ENCODE measurements around the gene ORMDL1. TPM values are rescaled to one million over a fixed set of nuclear protein-coding genes. Genes with fewer than 3 reads are reported as not detected.

Gene ORMDL1, protein sequence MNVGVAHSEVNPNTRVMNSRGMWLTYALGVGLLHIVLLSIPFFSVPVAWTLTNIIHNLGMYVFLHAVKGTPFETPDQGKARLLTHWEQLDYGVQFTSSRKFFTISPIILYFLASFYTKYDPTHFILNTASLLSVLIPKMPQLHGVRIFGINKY
- total RNA-seq: 38.9 and 61.1 TPM in 2 replicates

DNA sequence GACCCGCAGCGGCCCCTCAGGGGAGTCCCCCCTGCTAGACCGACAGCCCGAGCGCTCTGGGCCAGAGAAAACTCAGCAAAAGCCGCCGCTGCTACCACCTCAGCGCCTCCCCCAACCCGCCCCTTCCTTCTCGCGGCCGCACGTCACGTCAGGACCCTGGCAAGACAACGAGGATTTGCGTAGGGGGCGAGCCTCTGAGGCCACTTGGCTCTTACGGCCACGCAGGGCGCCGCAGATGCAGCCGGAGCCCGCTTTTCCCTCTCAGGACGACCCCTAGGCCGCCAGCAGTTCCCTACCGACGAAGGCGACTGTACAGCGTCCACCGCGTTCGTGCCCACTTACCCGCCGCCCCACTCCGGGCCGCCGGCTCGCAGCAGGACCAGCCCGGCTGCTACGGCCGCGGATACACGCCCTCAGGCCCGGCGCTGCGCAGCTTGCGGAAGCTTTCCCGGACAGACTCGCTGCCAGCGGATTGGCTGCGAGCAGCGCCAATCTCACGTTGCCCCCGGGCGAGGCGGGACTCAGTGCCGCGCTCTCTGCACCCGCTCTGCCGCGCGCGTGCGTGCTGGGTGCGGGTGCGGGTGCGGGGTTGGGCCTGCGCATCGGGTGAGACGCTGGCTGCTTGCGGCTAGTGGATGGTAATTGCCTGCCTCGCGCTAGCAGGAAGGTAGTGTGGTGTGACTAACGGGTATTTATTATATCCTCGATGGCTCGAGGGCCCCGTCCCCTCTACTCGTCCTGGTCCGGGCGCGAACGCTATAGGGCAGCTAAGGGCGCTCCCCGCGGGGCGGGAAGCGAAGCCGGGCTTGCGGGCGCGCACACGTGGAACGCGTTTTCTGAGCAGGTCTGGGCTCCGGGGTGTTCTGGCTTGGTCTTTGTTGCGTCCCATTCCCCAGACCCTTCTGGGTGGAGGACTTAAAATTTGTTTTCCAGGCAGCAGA, at the start of gene ORMDL1, which contains the start of gene PMS1:
TSS of gene ORMDL1 (minus strand) at position 413 of the 941 bp plus-strand sequence. CDS start 1,744 bp downstream, outside the sequence.
TSS of gene PMS1 (plus strand) at position 524 of the 941 bp plus-strand sequence. CDS start 7,360 bp downstream, outside the sequence.

DNA sequence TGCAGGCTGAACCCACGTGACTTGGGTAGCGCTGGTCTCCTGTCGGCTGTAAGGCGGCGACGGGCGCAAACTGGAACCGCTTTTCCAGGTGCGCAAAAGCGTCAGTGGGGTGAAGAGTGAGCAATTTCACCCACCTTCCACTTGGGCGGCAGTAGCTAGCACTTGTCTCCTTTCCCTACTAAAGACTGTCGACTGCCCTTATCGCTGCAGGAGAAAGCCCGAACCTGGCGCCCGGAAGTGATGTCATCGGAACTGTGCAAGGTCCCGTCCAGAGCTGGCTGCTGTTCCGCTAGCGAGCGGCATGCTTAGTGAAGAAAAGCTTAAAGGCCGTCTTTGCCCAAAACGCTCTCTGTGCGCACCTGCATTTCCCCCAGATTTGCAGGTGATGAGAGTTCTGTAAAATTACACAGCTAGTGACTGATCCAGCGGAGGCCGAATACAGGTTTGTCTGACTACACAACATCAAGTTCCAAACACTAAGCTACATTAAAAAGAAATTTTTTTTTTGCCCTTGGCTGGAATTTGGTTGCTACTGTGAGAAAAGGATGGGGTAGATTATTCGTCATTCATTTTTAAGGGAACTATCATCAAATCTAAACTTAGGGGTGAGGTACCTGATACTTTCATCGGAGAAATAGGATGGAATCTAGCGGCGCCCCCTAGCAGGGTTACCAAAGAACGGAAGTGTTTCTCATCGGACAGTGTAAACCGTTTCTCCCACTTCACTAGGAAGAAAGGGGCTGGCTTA, 21.4 kb downstream of the ORMDL1 start, which contains the start of gene OSGEPL1:
TSS of gene OSGEPL1 (minus strand) at position 242 of the 748 bp plus-strand sequence. CDS start 1,152 bp downstream, outside the sequence.

Other genes with a start within 250 kb of the ORMDL1 start
- 14.1 and 29.8 TPM in 2 replicates for gene SLC40A1, start 203.6 kb downstream of the ORMDL1 start, total RNA-seq
- 33.8 and 37.0 TPM in 2 replicates for gene ASNSD1, start 122.9 kb downstream of the ORMDL1 start, total RNA-seq
- 1.9 and 2.9 TPM in 2 replicates for gene ANKAR, start 109.7 kb downstream of the ORMDL1 start, total RNA-seq
- 3.4 and 3.9 TPM in 2 replicates for gene OSGEPL1, start 21.5 kb downstream of the ORMDL1 start, total RNA-seq
- gene PMS1, start 111 bp upstream of the ORMDL1 start, total RNA-seq: 6.0 and 6.2 TPM in 2 replicates

All from pericardium fibroblast (primary cell).